ENCODE data around the gene ASPN.

The ASPN gene

DNA sequence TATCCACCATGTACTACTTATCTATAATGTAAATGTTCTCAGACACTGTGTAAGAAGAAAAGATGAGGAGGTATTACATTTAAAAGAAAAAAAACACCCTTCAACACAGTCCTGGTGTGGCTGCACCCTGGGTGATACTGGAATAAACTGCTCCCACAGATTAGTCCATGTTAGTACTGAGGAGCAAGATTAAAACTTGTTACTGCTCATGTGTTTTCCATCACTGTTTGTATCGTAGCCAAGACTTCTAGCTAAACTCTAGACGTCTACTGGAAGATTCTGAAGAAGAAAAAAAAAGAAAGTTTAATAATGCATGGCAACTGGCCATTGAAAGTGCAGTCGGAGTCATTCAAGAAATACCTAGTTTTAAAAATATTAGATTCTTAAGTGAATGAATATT is at the start of gene ASPN:
ASPN (minus strand) TSS at position 178 of the 400 bp plus-strand sequence.
- H3K4me3 ChIP-seq (ENCODE audit: insufficient read length, low read depth): no peak within 1 kb of the TSS
- no peak for TF ChIP-seq SUZ12 (IDR thresholded peaks at IDR 0.05; ENCODE audit: extremely low read depth, insufficient read depth, insufficient read length)

DNA sequence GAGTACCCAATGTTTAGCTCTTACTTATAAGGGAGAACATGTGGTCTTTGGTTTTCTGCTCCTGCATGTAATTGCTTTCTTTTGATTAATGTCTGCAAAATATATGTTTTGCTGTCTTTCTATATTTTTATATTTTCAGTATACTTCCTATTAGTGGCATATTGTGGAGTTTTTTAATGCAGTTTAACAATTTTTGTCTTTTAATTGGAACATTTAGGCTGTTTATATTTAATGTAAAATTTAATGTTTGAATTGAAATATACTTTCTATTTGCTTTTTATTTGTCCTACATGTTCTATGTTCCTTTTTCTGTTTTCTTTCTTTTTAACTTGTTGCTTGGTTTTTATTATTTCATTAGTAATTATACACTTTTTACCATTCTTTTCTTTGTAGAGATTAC is 48.6 kb upstream of the ASPN start:
- Histone ChIP-seq H3K36me3 (ENCODE audit: insufficient read depth, insufficient read length, low read length) (no peaks in the 10 kb centered on the region), H3K9me3 (ENCODE audit: insufficient read depth, low read length) (no peaks in the 10 kb centered on the region), H3K4me3 (ENCODE audit: insufficient read length, low read depth) (no peak overlapping the region), H3K27me3 (ENCODE audit: insufficient read depth, insufficient read length) (no peaks in the 10 kb centered on the region), H3K9ac (ENCODE audit: insufficient read length, low read depth) (no peak overlapping the region), H3K4me1 (ENCODE audit: insufficient read depth, insufficient read length) (no peaks in the 10 kb centered on the region)
- no peak for DNase-seq (ENCODE audit: low read depth, low spot score)
- TF ChIP-seq SUZ12 (IDR thresholded peaks at IDR 0.05; ENCODE audit: extremely low read depth, insufficient read depth, insufficient read length): no peak

More for the DNA sequence above, at the start of gene ASPN:
- Histone ChIP-seq H3K9me3 (ENCODE audit: insufficient read depth, low read length) (no peaks in the 10 kb centered on the region), H3K36me3 (ENCODE audit: insufficient read depth, insufficient read length, low read length) (no peaks in the 10 kb centered on the region), H3K4me1 (ENCODE audit: insufficient read depth, insufficient read length) (no peaks in the 10 kb centered on the region), H3K9ac (ENCODE audit: insufficient read length, low read depth) (no peak within 1 kb of the TSS), H3K27me3 (ENCODE audit: insufficient read depth, insufficient read length) (no peaks in the 10 kb centered on the region)
- DNase-seq (ENCODE audit: low read depth, low spot score): no peak

DNA sequence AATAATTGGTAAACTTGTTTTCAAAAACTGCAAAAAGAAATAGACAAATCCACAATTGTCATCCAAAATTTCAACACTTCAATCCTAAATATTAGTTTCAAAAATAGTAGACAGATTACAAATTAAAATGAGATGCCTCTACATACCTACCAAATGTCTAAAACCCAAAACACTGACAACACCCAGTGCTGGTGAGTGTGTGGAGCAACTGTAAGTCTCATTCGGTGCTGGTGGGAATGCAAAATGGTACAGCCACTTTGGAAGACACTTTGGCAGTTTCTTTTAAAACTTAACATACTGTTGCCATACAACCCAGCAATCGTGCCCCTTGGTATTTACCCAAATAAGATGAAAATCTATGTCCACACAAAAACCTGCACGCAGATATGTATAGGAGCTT is 46.8 kb upstream of the ASPN start:
- DNase-seq (ENCODE audit: low read depth, low spot score): no peak
- no peak overlapping the region for H3K9ac ChIP-seq (ENCODE audit: insufficient read length, low read depth)
- H3K4me1 ChIP-seq (ENCODE audit: insufficient read depth, insufficient read length): no peaks in the 10 kb centered on the region
- TF ChIP-seq YY1 (IDR thresholded peaks at IDR 0.05; ENCODE audit: insufficient read depth, insufficient read length): no peak
- no peak for TF ChIP-seq SUZ12 (IDR thresholded peaks at IDR 0.05; ENCODE audit: extremely low read depth, insufficient read depth, insufficient read length)
- TF ChIP-seq ZNF274 (IDR thresholded peaks at IDR 0.05; ENCODE audit: low read depth, low read length): no peak
- H3K9me3 ChIP-seq (ENCODE audit: insufficient read depth, low read length): no peaks in the 10 kb centered on the region
- H3K36me3 ChIP-seq (ENCODE audit: insufficient read depth, insufficient read length, low read length): no peaks in the 10 kb centered on the region
- no peaks in the 10 kb centered on the region for H3K27me3 ChIP-seq (ENCODE audit: insufficient read depth, insufficient read length)
- no peak overlapping the region for H3K4me3 ChIP-seq (ENCODE audit: insufficient read length, low read depth)

DNA sequence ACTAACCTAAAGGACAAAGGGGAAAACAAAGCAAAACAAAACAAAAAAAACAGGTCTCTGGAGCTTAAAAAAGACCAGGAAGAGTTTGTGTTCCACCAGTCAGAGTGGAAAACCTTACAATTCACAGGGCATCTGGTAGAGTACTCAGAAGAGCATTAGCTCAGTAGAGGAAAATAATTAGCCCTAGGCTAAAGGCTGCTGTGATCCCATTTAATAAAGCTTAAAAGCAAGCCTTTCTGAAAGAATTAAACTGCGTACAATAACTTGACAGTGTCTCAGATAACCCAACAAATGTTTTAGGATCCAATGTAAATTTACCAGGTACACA is 46.2 kb upstream of the ASPN start:
- Histone ChIP-seq H3K4me3 (ENCODE audit: insufficient read length, low read depth) (no peak overlapping the region), H3K4me1 (ENCODE audit: insufficient read depth, insufficient read length) (no peaks in the 10 kb centered on the region), H3K36me3 (ENCODE audit: insufficient read depth, insufficient read length, low read length) (no peaks in the 10 kb centered on the region), H3K9ac (ENCODE audit: insufficient read length, low read depth) (no peak overlapping the region), H3K9me3 (ENCODE audit: insufficient read depth, low read length) (no peaks in the 10 kb centered on the region), H3K27me3 (ENCODE audit: insufficient read depth, insufficient read length) (no peaks in the 10 kb centered on the region)
- no peak for DNase-seq (ENCODE audit: low read depth, low spot score)
- TF ChIP-seq YY1 (IDR thresholded peaks at IDR 0.05; ENCODE audit: insufficient read depth, insufficient read length) (no peak), ZNF274 (IDR thresholded peaks at IDR 0.05; ENCODE audit: low read depth, low read length) (no peak), SUZ12 (IDR thresholded peaks at IDR 0.05; ENCODE audit: extremely low read depth, insufficient read depth, insufficient read length) (no peak)

DNA sequence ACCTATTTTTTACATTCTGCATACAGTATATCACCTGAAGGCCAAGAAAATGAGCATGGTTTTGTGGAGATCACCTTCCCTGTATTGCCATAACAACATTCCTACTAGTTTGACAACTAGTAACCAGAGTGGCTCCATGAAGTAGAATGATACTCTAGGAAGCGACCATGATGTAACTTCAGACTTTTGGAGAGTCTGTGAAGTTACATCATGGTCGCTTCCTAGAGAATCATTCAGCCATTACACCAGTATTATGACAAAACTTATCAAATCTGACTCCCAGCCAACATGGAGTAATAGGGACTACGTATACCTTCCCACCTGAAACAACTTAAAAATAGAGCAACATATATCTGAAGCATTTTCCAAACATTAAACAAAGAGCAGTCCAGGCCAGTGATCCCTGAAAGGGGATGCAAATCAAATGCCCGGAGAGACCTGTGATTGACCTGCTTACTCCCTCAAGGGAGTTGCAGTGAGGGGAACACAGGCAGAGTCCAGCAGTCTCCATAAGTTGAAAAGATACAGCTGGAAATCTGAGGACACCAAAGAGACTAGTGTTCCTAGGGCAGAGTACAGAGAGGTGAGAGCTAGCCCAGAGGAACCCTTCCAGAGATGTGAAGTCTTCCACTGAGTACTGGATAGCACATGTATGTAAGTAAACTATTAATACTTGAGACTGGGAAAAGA is 45.7 kb upstream of the ASPN start:
- H3K9me3 ChIP-seq (ENCODE audit: insufficient read depth, low read length): no peaks in the 10 kb centered on the region
- H3K36me3 ChIP-seq (ENCODE audit: insufficient read depth, insufficient read length, low read length): no peaks in the 10 kb centered on the region
- no peak overlapping the region for H3K9ac ChIP-seq (ENCODE audit: insufficient read length, low read depth)
- H3K4me1 ChIP-seq (ENCODE audit: insufficient read depth, insufficient read length): no peaks in the 10 kb centered on the region
- H3K4me3 ChIP-seq (ENCODE audit: insufficient read length, low read depth): no peak overlapping the region
- DNase-seq (ENCODE audit: low read depth, low spot score): no peak
- no peak for TF ChIP-seq ZNF274 (IDR thresholded peaks at IDR 0.05; ENCODE audit: low read depth, low read length)
- TF ChIP-seq SUZ12 (IDR thresholded peaks at IDR 0.05; ENCODE audit: extremely low read depth, insufficient read depth, insufficient read length): no peak
- no peak for TF ChIP-seq YY1 (IDR thresholded peaks at IDR 0.05; ENCODE audit: insufficient read depth, insufficient read length)
- no peaks in the 10 kb centered on the region for H3K27me3 ChIP-seq (ENCODE audit: insufficient read depth, insufficient read length)

DNA sequence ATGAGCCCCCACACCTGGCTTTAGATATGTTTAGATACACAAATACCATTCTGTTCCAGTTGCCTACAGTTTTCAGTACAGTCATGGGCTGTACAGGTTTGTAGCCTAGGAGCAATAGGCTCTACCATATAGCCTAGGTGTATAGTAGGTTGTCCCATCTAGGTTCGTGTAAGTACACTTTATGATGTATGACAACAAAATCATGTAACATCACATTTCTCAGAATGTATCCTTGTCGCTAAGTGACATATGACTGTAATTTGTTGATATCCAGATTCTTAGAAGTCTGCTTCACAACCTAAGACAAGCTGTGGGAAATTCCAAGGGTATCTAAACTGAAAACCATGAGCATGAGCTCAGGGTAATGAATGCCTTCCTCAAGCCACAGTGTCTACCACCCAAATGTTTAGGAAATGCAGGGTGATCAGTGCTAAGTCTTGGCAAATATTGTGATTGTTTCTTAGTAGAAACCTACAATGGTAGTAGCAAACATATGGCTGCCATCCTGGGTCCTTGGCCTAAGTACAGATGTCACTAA is 45.1 kb upstream of the ASPN start:
- H3K4me1 ChIP-seq (ENCODE audit: insufficient read depth, insufficient read length): no peaks in the 10 kb centered on the region
- H3K9ac ChIP-seq (ENCODE audit: insufficient read length, low read depth): no peak overlapping the region
- H3K9me3 ChIP-seq (ENCODE audit: insufficient read depth, low read length): no peaks in the 10 kb centered on the region
- no peak for DNase-seq (ENCODE audit: low read depth, low spot score)
- no peaks in the 10 kb centered on the region for H3K27me3 ChIP-seq (ENCODE audit: insufficient read depth, insufficient read length)
- TF ChIP-seq SUZ12 (IDR thresholded peaks at IDR 0.05; ENCODE audit: extremely low read depth, insufficient read depth, insufficient read length) (no peak), YY1 (IDR thresholded peaks at IDR 0.05; ENCODE audit: insufficient read depth, insufficient read length) (no peak), ZNF274 (IDR thresholded peaks at IDR 0.05; ENCODE audit: low read depth, low read length) (no peak)
- H3K36me3 ChIP-seq (ENCODE audit: insufficient read depth, insufficient read length, low read length): no peaks in the 10 kb centered on the region
- H3K4me3 ChIP-seq (ENCODE audit: insufficient read length, low read depth): no peak overlapping the region

DNA sequence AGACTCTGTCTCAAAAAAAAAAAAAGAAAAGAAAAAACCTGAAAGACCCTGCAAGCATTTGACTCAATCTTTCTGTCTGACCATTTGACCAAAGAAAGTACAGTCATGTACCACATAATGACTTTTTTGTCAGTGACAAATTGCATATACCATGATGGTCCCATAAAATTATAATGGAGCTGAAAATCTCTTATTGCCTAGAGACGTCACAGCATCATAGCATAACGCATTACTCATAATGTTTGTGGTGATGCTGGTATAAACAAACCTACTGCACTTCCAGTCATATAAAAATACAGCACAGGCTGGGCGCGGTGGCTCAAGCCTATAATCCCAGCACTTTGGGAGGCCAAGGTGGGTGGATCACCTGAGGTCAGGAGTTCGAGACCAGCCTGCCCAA is 43.0 kb upstream of the ASPN start:
- H3K9ac ChIP-seq (ENCODE audit: insufficient read length, low read depth): no peak overlapping the region
- DNase-seq (ENCODE audit: low read depth, low spot score): no peak
- H3K9me3 ChIP-seq (ENCODE audit: insufficient read depth, low read length): no peaks in the 10 kb centered on the region
- no peaks in the 10 kb centered on the region for H3K36me3 ChIP-seq (ENCODE audit: insufficient read depth, insufficient read length, low read length)
- H3K4me1 ChIP-seq (ENCODE audit: insufficient read depth, insufficient read length): no peaks in the 10 kb centered on the region
- H3K4me3 ChIP-seq (ENCODE audit: insufficient read length, low read depth): no peak overlapping the region
- no peak for TF ChIP-seq YY1 (IDR thresholded peaks at IDR 0.05; ENCODE audit: insufficient read depth, insufficient read length)
- no peak for TF ChIP-seq SUZ12 (IDR thresholded peaks at IDR 0.05; ENCODE audit: extremely low read depth, insufficient read depth, insufficient read length)
- TF ChIP-seq ZNF274 (IDR thresholded peaks at IDR 0.05; ENCODE audit: low read depth, low read length): no peak
- no peaks in the 10 kb centered on the region for H3K27me3 ChIP-seq (ENCODE audit: insufficient read depth, insufficient read length)

Data from NT2/D1 (cell line).